SK-N-SH (cell line): ENCODE data around the gene SYT3. TPM values are rescaled to one million over a fixed set of nuclear protein-coding genes. Genes with fewer than 3 reads are reported as not detected.

ENCODE experiments used
- CTCF ChIA-PET: fragments of 300-600, 350-600 bp; formaldehyde crosslinking; extraction: SDS; loops from one replicate; lab custom pipeline; 2021; lab: Yijun Ruan, JAX
- POLR2A ChIA-PET: fragments of 350-600 bp; sonication (Branson Sonifier 250); formaldehyde crosslinking; extraction: SDS; loops from one replicate; lab custom pipeline; 2020; ENCODE audit warnings: antibody characterized with exemption, inconsistent platforms; lab: Yijun Ruan, JAX
- DNase-seq: peaks from one replicate; pipeline ENCODE4 v3.0.0; 2012
- H2AFZ ChIP-seq: fragments of 200-600 bp; sonication (generic); 2 replicates; pipeline ENCODE4 v1.8.1; 2016; ENCODE audit warnings: antibody characterized with exemption, mild to moderate bottlenecking, low read depth
- H3F3A ChIP-seq: fragments of 200-600 bp; sonication (generic); replicated peaks from 2 replicates; pipeline ENCODE3; 2016; ENCODE audit warnings: antibody characterized with exemption, mild to moderate bottlenecking; ENCODE audit not compliant: insufficient read depth
- H3K27ac ChIP-seq, 2 experiments: fragments of 200-500 bp in 1 of 2; fragments of 200-600 bp in 1 of 2; sonication (Bioruptor generic) in 1 of 2; sonication (generic), shearing (Covaris generic) in 1 of 2; 2 replicates each; pipeline versions ENCODE4 v1.5.1 to v1.6.1; 2014 to 2016; ENCODE audit warnings: low read depth in 2 of 2, inconsistent platforms in 1 of 2, low read length in 1 of 2, mild to moderate bottlenecking in 1 of 2, mixed read lengths in 1 of 2
- H3K27me3 ChIP-seq: fragments of 200-600 bp; sonication (generic), shearing (Covaris generic); 2 replicates; pipeline ENCODE4 v1.6.1; 2016; ENCODE audit warnings: mixed run types; ENCODE audit not compliant: insufficient read depth
- H3K36me3 ChIP-seq, 2 experiments: fragments of 200-500 bp in 1 of 2; fragments of 200-600 bp in 1 of 2; sonication (Bioruptor generic) in 1 of 2; sonication (generic) in 1 of 2; replicated peaks in 1 of 2; 2 replicates each; pipeline versions ENCODE3 to v1.5.1; 2014 to 2016; ENCODE audit warnings: low read length in 1 of 2, mild to moderate bottlenecking in 1 of 2; ENCODE audit not compliant: insufficient read depth in 2 of 2, control insufficient read depth in 1 of 2
- H3K4me1 ChIP-seq, 2 experiments: fragments of 200-500 bp in 1 of 2; fragments of 200-600 bp in 1 of 2; sonication (Bioruptor generic) in 1 of 2; sonication (generic), shearing (Covaris generic) in 1 of 2; 2 replicates each; pipeline versions ENCODE4 v1.5.1 to v1.6.1; 2014 to 2016; ENCODE audit warnings: low read depth in 1 of 2, low read length in 1 of 2, mixed run types in 1 of 2; ENCODE audit not compliant: insufficient read depth in 2 of 2, control insufficient read depth in 1 of 2
- H3K4me2 ChIP-seq: fragments of 200-600 bp; sonication (generic), shearing (Covaris generic); 2 replicates; pipeline ENCODE4 v1.6.1; 2017; ENCODE audit warnings: mixed run types
- H3K4me3 ChIP-seq, 2 experiments: fragments of 200-500 bp in 1 of 2; fragments of 200-600 bp in 1 of 2; sonication (Bioruptor generic) in 1 of 2; sonication (generic), shearing (Covaris generic) in 1 of 2; 2 replicates each; pipeline versions ENCODE4 v1.5.1 to v1.8.1; 2014 to 2016; ENCODE audit warnings: low read depth in 2 of 2, inconsistent platforms in 1 of 2, low read length in 1 of 2, mild to moderate bottlenecking in 1 of 2, mixed read lengths in 1 of 2, moderate library complexity in 1 of 2
- H3K79me2 ChIP-seq: fragments of 200-600 bp; sonication (generic); 2 replicates; pipeline ENCODE4 v1.8.1; 2017; ENCODE audit warnings: mild to moderate bottlenecking; ENCODE audit not compliant: insufficient read depth
- H3K9ac ChIP-seq: fragments of 200-600 bp; sonication (generic); 2 replicates; pipeline ENCODE4 v1.6.1; 2017; ENCODE audit warnings: mixed run types
- H3K9me2 ChIP-seq: fragments of 200-600 bp; sonication (generic); 2 replicates; pipeline ENCODE4 v1.6.1; 2017; ENCODE audit warnings: mixed run types
- H3K9me3 ChIP-seq: fragments of 200-600 bp; sonication (generic); 2 replicates; pipeline ENCODE4 v1.6.1; 2017; ENCODE audit warnings: mixed run types, mild to moderate bottlenecking, moderate library complexity
- H4K20me1 ChIP-seq: fragments of 200-600 bp; sonication (generic); 2 replicates; pipeline ENCODE4 v1.6.1; 2017; ENCODE audit warnings: mild to moderate bottlenecking, mixed run types; ENCODE audit not compliant: insufficient read depth
- CHD2 ChIP-seq: fragments of 150-350 bp; IDR thresholded peaks from 2 replicates; pipeline ENCODE4 v1.6.1; 2018; ENCODE audit warnings: low read length; ENCODE audit not compliant: partially characterized antibody
- CTCF ChIP-seq: fragments of 200-600 bp; sonication (generic); IDR thresholded peaks from 2 replicates; pipeline ENCODE4 v1.6.1; 2017; ENCODE audit warnings: antibody characterized with exemption, mild to moderate bottlenecking, moderate library complexity
- EZH2phosphoT487 ChIP-seq: fragments of 200-600 bp; sonication (generic); IDR thresholded peaks from 2 replicates; pipeline ENCODE4 v1.6.1; 2017; ENCODE audit warnings: low read depth, mixed run types, mild to moderate bottlenecking, antibody characterized with exemption, moderate library complexity, borderline replicate concordance
- FOXJ3 ChIP-seq: sonication (generic); formaldehyde crosslinking; IDR thresholded peaks from 2 replicates; pipeline ENCODE4 v1.5.1; 2020; ENCODE audit warnings: mild to moderate bottlenecking, missing genetic modification reagents
- GABPA ChIP-seq: IDR thresholded peaks from 2 replicates; pipeline ENCODE4 v1.4.0; 2012; ENCODE audit warnings: low read depth, mild to moderate bottlenecking
- IRF3 ChIP-seq: fragments of 150-350 bp; IDR thresholded peaks from 2 replicates; pipeline ENCODE4 v1.6.1; 2016; ENCODE audit warnings: mild to moderate bottlenecking, low read depth, low read length
- JUND ChIP-seq: IDR thresholded peaks from 2 replicates; pipeline ENCODE4 v1.4.0; 2012
- MEF2A ChIP-seq: IDR thresholded peaks from 2 replicates; pipeline ENCODE4 v1.4.0; 2012; ENCODE audit warnings: low read depth, borderline replicate concordance
- MXI1 ChIP-seq: IDR thresholded peaks from 2 replicates; pipeline ENCODE4 v1.6.1; 2012; ENCODE audit warnings: mild to moderate bottlenecking, low read depth, low read length, improper control_type of control experiment
- NRF1 ChIP-seq: IDR thresholded peaks from 2 replicates; pipeline ENCODE4 v1.6.1; 2012; ENCODE audit warnings: low read depth, mild to moderate bottlenecking, low read length
- POLR2AphosphoS5 ChIP-seq: IDR thresholded peaks from 2 replicates; pipeline ENCODE4 v1.6.1; 2012; ENCODE audit warnings: low read depth, low read length
- RAD21 ChIP-seq: IDR thresholded peaks from 2 replicates; pipeline ENCODE4 v1.6.1; 2012; ENCODE audit warnings: mild to moderate bottlenecking, low read length
- RFX5 ChIP-seq: IDR thresholded peaks from 2 replicates; pipeline ENCODE4 v1.6.1; 2012; ENCODE audit warnings: mild to moderate bottlenecking, improper control_type of control experiment, low read length
- TAF1 ChIP-seq: IDR thresholded peaks from 2 replicates; pipeline ENCODE4 v1.6.1; 2012; ENCODE audit warnings: low read depth, mild to moderate bottlenecking, low read length, moderate library complexity, borderline replicate concordance
- TCF12 ChIP-seq: IDR thresholded peaks from 2 replicates; pipeline ENCODE4 v1.4.0; 2012
- YY1 ChIP-seq: IDR thresholded peaks from 2 replicates; pipeline ENCODE4 v1.4.0; 2012; ENCODE audit warnings: low read depth, mild to moderate bottlenecking
- WGBS: methylation state at CpG from one replicate; pipeline ENCODE4 v1.1.6; 2017; ENCODE audit warnings: low lambda C conversion rate; 5-methylcytosine and 5-hydroxymethylcytosine counted together
- polyA plus RNA-seq, 3 experiments: library from polyadenylated mRNA; depleted of rRNA; stranded (reverse); fragments of >200 nt; gene quantifications; 2 replicates each; pipeline ENCODE4 v1.2.3, GENCODE V29; 2012
- TF ChIP-seq, protein P1 (sequence below): IDR thresholded peaks from 2 replicates; pipeline ENCODE4 v1.4.0; 2012; ENCODE audit warnings: low read depth, borderline replicate concordance

The SYT3 gene
- polyA plus RNA-seq, 1 of the 3 experiments (the other 2 are of a cell fraction), result 0.94 TPM

DNA sequence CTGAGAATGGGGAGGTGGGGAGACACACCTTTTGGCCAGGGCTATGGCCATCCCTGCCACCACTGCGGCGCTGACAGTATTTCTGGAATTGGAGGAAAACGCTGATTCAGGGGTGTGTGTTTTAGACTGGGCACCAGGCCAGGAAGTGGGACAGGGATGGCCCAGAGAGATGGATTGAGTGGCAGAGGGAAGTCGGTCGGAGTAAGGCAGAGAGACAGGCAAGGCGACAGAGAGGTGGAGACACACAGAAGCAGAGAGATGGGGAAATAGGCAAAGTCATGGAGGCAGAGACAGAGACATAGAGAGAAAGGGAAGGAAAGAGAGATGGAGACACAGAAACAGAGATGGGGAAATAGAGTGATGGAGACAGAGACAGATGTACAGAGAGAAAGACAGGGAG, 5.4 kb upstream of the SYT3 start:
- 4% methylated on average over 6 of the region's 6 CpGs for WGBS
- H3K79me2 ChIP-seq, result no peaks in the 10 kb centered on the region
- no peaks in the 10 kb centered on the region for H3F3A ChIP-seq
- H3K9me3 ChIP-seq, result no peaks in the 10 kb centered on the region
- POLR2A ChIA-PET, result no interaction called here
- H3K9ac ChIP-seq, result no peak overlapping the region
- H3K4me3 ChIP-seq, result no peak overlapping the region
- no peak overlapping the region for H3K4me2 ChIP-seq
- H3K27me3 ChIP-seq, result peaks cover 12% of the 10 kb centered on the region; the same call in 1 of the 2 replicates
- no peak overlapping the region for H2AFZ ChIP-seq
- H3K27ac ChIP-seq, result no peak overlapping the region
- CTCF ChIA-PET, result no interaction called here
- DNase-seq, result no peak
- no peaks in the 10 kb centered on the region for H3K36me3 ChIP-seq
- TF ChIP-seq YY1, result no peak
- TF ChIP-seq POLR2AphosphoS5, result no peak
- no peak for TF ChIP-seq GABPA
- no peak for TF ChIP-seq CHD2
- TF ChIP-seq JUND, result no peak
- no peak for TF ChIP-seq RAD21
- no peaks in the 10 kb centered on the region for H4K20me1 ChIP-seq
- H3K9me2 ChIP-seq, result no peaks in the 10 kb centered on the region
- H3K4me1 ChIP-seq, result no peaks in the 10 kb centered on the region; a peak in 1 of 4 replicates

- 0% methylated on average over 1 of the region's 1 CpG for WGBS
- ChIA-PET POLR2A (no interaction called here), CTCF (no interaction called here)
- no peak for DNase-seq
- no peak overlapping the region for H3K4me2 ChIP-seq
- H3K36me3 ChIP-seq, result no peaks in the 10 kb centered on the region
- no peaks in the 10 kb centered on the region for H3F3A ChIP-seq
- TF ChIP-seq, protein P1, sequence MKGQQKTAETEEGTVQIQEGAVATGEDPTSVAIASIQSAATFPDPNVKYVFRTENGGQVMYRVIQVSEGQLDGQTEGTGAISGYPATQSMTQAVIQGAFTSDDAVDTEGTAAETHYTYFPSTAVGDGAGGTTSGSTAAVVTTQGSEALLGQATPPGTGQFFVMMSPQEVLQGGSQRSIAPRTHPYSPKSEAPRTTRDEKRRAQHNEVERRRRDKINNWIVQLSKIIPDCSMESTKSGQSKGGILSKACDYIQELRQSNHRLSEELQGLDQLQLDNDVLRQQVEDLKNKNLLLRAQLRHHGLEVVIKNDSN, result no peak
- TF ChIP-seq POLR2AphosphoS5, result no peak
- no peak for TF ChIP-seq RFX5
- no peak for TF ChIP-seq TAF1
- no peak for TF ChIP-seq EZH2phosphoT487
- TF ChIP-seq TCF12, result no peak
- no peak for TF ChIP-seq IRF3
- TF ChIP-seq FOXJ3, result no peak
- TF ChIP-seq CTCF, result no peak
- TF ChIP-seq MEF2A, result no peak
- no peak for TF ChIP-seq NRF1
- no peak for TF ChIP-seq YY1
- no peak for TF ChIP-seq MXI1
- TF ChIP-seq, all 33 proteins: peak for 0
- Histone ChIP-seq H3K9me2 (no peaks in the 10 kb centered on the region), H3K4me1 (peaks cover 0 to 3% of the 10 kb centered on the region in 2 experiments; a peak in 1 of 4 replicates), H3K79me2 (no peaks in the 10 kb centered on the region), H3K4me3 (no peak overlapping the region), H3K9me3 (no peaks in the 10 kb centered on the region), H2AFZ (no peak overlapping the region), H3K27ac (no peak overlapping the region), H4K20me1 (no peaks in the 10 kb centered on the region), H3K27me3 (peaks cover 15% of the 10 kb centered on the region; the same call in 1 of the 2 replicates), H3K9ac (no peak overlapping the region)
Measured at GRCh38 chr19:50644315-50644915, 4.7 kb upstream of the SYT3 start.
